Smooth muscle cell (in vitro differentiated cells): ENCODE data around the gene STX1A. TPM values are rescaled to one million over a fixed set of nuclear protein-coding genes. Genes with fewer than 3 reads are reported as not detected.

ENCODE experiments used
- DNase-seq: peaks from one replicate; lab custom pipeline; 2025; ENCODE audit not compliant: unreplicated experiment; lab: John Stamatoyannopoulos, UW
- H2AFZ ChIP-seq: fragments of 200-600 bp; sonication (generic); 2 replicates; pipeline ENCODE4 v1.6.0; 2016; ENCODE audit warnings: antibody characterized with exemption, low read depth, mild to moderate bottlenecking
- H3F3A ChIP-seq: fragments of 200-600 bp; sonication (generic); 2 replicates; pipeline ENCODE4 v1.6.0; 2017; ENCODE audit warnings: antibody characterized with exemption, low read depth
- H3K27ac ChIP-seq: fragments of 200-600 bp; sonication (generic); 2 replicates; pipeline ENCODE4 v1.5.1; 2016; ENCODE audit warnings: low read depth, mild to moderate bottlenecking
- H3K27me3 ChIP-seq: fragments of 200-600 bp; sonication (generic); 2 replicates; pipeline ENCODE4 v1.6.1; 2016; ENCODE audit warnings: low read depth, mild to moderate bottlenecking
- H3K36me3 ChIP-seq: fragments of 200-600 bp; sonication (generic); 2 replicates; pipeline ENCODE4 v1.5.1; 2016; ENCODE audit warnings: low read depth
- H3K4me1 ChIP-seq: fragments of 200-600 bp; sonication (generic); 2 replicates; pipeline ENCODE4 v1.5.1; 2016; ENCODE audit warnings: low read depth
- H3K4me2 ChIP-seq: fragments of 200-600 bp; sonication (generic); 2 replicates; pipeline ENCODE4 v1.6.0; 2016; ENCODE audit warnings: mild to moderate bottlenecking
- H3K4me3 ChIP-seq: fragments of 200-600 bp; sonication (generic); 2 replicates; pipeline ENCODE4 v1.5.1; 2016; ENCODE audit warnings: mild to moderate bottlenecking
- H3K79me2 ChIP-seq: fragments of 200-600 bp; sonication (generic); 2 replicates; pipeline ENCODE4 v1.6.0; 2016; ENCODE audit warnings: low read depth, mild to moderate bottlenecking
- H3K9ac ChIP-seq: fragments of 200-600 bp; sonication (generic); 2 replicates; pipeline ENCODE4 v1.6.0; 2016; ENCODE audit warnings: low read depth
- H3K9me3 ChIP-seq: fragments of 200-600 bp; sonication (generic); replicated peaks from 2 replicates; pipeline ENCODE4 v1.5.1; 2016; ENCODE audit warnings: low read depth
- H4K20me1 ChIP-seq: fragments of 200-600 bp; sonication (generic); 2 replicates; pipeline ENCODE4 v1.6.0; 2016; ENCODE audit warnings: low read depth
- WGBS: methylation state at CpG from one replicate; pipeline ENCODE4 v1.1.7; 2016; ENCODE audit warnings: low lambda C conversion rate; 5-methylcytosine and 5-hydroxymethylcytosine counted together
- polyA plus RNA-seq: library from polyadenylated mRNA; unstranded; fragments of >200 nt; fragmentation: Nextera tagmentation; extraction: Ambion mirVana; gene quantifications from 2 replicates; pipeline ENCODE4 v1.2.1, GENCODE V29; 2016
- total RNA-seq: library from RNA; depleted of rRNA; stranded (reverse); fragments of >200 nt; gene quantifications from 2 replicates; pipeline ENCODE4 v1.2.3, GENCODE V29; 2014
- TF ChIP-seq, protein P1 (sequence below): fragments of 200-600 bp; sonication (generic); IDR thresholded peaks from 2 replicates; pipeline ENCODE4 v1.5.1; 2017; ENCODE audit warnings: borderline replicate concordance, mild to moderate bottlenecking, antibody characterized with exemption; ENCODE audit not compliant: insufficient read depth, poor library complexity, severe bottlenecking

Gene STX1A
- total and polyA plus RNA-seq, 2 experiments from 2014 or later = 7.5 to 14.3 TPM

GRCh38 chr7:73728551-73728950 is 9.1 kb upstream of the STX1A start:
- no peak overlapping the region for H3K9ac ChIP-seq
- DNase-seq = no peak
- H3K27ac ChIP-seq = no peak overlapping the region
- TF ChIP-seq, protein P1, sequence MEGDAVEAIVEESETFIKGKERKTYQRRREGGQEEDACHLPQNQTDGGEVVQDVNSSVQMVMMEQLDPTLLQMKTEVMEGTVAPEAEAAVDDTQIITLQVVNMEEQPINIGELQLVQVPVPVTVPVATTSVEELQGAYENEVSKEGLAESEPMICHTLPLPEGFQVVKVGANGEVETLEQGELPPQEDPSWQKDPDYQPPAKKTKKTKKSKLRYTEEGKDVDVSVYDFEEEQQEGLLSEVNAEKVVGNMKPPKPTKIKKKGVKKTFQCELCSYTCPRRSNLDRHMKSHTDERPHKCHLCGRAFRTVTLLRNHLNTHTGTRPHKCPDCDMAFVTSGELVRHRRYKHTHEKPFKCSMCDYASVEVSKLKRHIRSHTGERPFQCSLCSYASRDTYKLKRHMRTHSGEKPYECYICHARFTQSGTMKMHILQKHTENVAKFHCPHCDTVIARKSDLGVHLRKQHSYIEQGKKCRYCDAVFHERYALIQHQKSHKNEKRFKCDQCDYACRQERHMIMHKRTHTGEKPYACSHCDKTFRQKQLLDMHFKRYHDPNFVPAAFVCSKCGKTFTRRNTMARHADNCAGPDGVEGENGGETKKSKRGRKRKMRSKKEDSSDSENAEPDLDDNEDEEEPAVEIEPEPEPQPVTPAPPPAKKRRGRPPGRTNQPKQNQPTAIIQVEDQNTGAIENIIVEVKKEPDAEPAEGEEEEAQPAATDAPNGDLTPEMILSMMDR = no peak
- no peaks in the 10 kb centered on the region for H4K20me1 ChIP-seq
- H3K4me1 ChIP-seq = no peaks in the 10 kb centered on the region
- H3K9me3 ChIP-seq = no peaks in the 10 kb centered on the region
- no peak overlapping the region for H3K4me2 ChIP-seq
- H3F3A ChIP-seq = no peaks in the 10 kb centered on the region
- no peak overlapping the region for H3K4me3 ChIP-seq
- H2AFZ ChIP-seq = no peak overlapping the region
- H3K36me3 ChIP-seq = no peaks in the 10 kb centered on the region
- 78% methylated on average over 5 of the region's 5 CpGs for WGBS
- H3K79me2 ChIP-seq = no peaks in the 10 kb centered on the region
- no peaks in the 10 kb centered on the region for H3K27me3 ChIP-seq

GRCh38 chr7:73727952-73728351 is 8.5 kb upstream of the STX1A start:
- no peaks in the 10 kb centered on the region for H3K36me3 ChIP-seq
- no peaks in the 10 kb centered on the region for H3K9me3 ChIP-seq
- no peaks in the 10 kb centered on the region for H3K27me3 ChIP-seq
- TF ChIP-seq, protein P1 = no peak
- DNase-seq = no peak
- H3F3A ChIP-seq = no peaks in the 10 kb centered on the region
- no peaks in the 10 kb centered on the region for H3K4me1 ChIP-seq
- no peak overlapping the region for H3K4me3 ChIP-seq
- H3K79me2 ChIP-seq = no peaks in the 10 kb centered on the region
- H3K27ac ChIP-seq = no peak overlapping the region
- no peak overlapping the region for H3K4me2 ChIP-seq
- no peaks in the 10 kb centered on the region for H4K20me1 ChIP-seq
- H3K9ac ChIP-seq = no peak overlapping the region
- WGBS = 75% methylated on average over 3 of the region's 3 CpGs
- no peak overlapping the region for H2AFZ ChIP-seq

DNA sequence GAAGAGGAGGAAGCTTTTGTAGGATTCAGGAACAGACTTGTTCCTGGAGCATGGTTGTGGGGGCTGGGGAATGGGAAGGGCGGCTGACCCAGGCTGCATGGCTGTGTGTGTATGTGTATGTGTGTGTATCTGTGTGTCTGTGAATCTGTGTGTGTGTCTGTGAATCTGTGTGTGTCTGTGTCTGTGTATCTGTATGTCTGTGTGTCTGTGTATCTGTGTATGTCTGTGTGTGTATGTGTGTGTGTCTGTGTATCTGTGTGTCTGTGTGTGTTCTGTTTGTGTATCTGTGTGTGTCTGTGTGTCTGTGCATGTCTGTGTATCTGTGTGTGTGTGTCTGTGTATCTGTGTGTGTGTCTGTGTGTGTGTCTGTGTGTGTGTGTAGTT is 6.6 kb upstream of the STX1A start:
- H3F3A ChIP-seq = no peaks in the 10 kb centered on the region
- H2AFZ ChIP-seq = no peak overlapping the region
- H3K4me3 ChIP-seq = no peak overlapping the region
- no peaks in the 10 kb centered on the region for H3K4me1 ChIP-seq
- H3K9me3 ChIP-seq = no peaks in the 10 kb centered on the region
- no peak overlapping the region for H3K4me2 ChIP-seq
- H3K79me2 ChIP-seq = no peaks in the 10 kb centered on the region
- WGBS = 90% methylated on average over 1 of the region's 1 CpG
- TF ChIP-seq, protein P1 = no peak
- H3K9ac ChIP-seq = no peak overlapping the region
- no peaks in the 10 kb centered on the region for H3K36me3 ChIP-seq
- H3K27me3 ChIP-seq = no peaks in the 10 kb centered on the region
- DNase-seq = no peak
- H3K27ac ChIP-seq = no peak overlapping the region
- no peaks in the 10 kb centered on the region for H4K20me1 ChIP-seq

- H4K20me1 ChIP-seq = no peaks in the 10 kb centered on the region
- TF ChIP-seq, protein P1 = no peak
These were observed 4.3 kb upstream of the STX1A start for GRCh38 chr7:73723813-73724212.

More at GRCh38 chr7:73723813-73724212, 4.3 kb upstream of the STX1A start:
- H3K9ac ChIP-seq = no peak overlapping the region
- no peaks in the 10 kb centered on the region for H3K9me3 ChIP-seq
- no peak overlapping the region for H3K27ac ChIP-seq
- H3K79me2 ChIP-seq = peaks cover 6% of the 10 kb centered on the region
- DNase-seq = no peak
- no peaks in the 10 kb centered on the region for H3F3A ChIP-seq
- H3K36me3 ChIP-seq = no peaks in the 10 kb centered on the region
- no peak overlapping the region for H2AFZ ChIP-seq
- no peak overlapping the region for H3K4me3 ChIP-seq
- no peaks in the 10 kb centered on the region for H3K27me3 ChIP-seq
- WGBS = 98% methylated on average over 3 of the region's 3 CpGs
- H3K4me1 ChIP-seq = no peaks in the 10 kb centered on the region
- no peak overlapping the region for H3K4me2 ChIP-seq
